HEK293T (cell line): Measurements from ENCODE around the gene BTNL8.

Experiments used
- ARNT ChIP-seq: fragments of 450-650 bp; IDR thresholded peaks from 2 replicates; pipeline ENCODE4 v1.6.1; 2017; ENCODE audit warnings: mild to moderate bottlenecking
- BHLHE40 ChIP-seq: fragments of 450-650 bp; IDR thresholded peaks from 2 replicates; pipeline ENCODE4 v1.6.1; 2016; ENCODE audit warnings: mild to moderate bottlenecking, moderate library complexity, borderline replicate concordance
- CTBP1 ChIP-seq: fragments of 450-650 bp; IDR thresholded peaks from 2 replicates; pipeline ENCODE4 v1.6.1; 2016; ENCODE audit warnings: borderline replicate concordance
- ELF4 ChIP-seq: fragments of 450-650 bp; IDR thresholded peaks from 2 replicates; pipeline ENCODE4 v1.6.1; 2017; ENCODE audit warnings: antibody characterized with exemption
- FOXA1 ChIP-seq: fragments of 450-650 bp; IDR thresholded peaks from 2 replicates; pipeline ENCODE4 v1.6.1; 2016; ENCODE audit warnings: mild to moderate bottlenecking
- FOXK2 ChIP-seq: fragments of 450-650 bp; IDR thresholded peaks from 2 replicates; pipeline ENCODE4 v1.6.1; 2016; ENCODE audit warnings: mild to moderate bottlenecking
- L3MBTL2 ChIP-seq: fragments of 450-650 bp; conservative IDR thresholded peaks from 2 replicates; pipeline ENCODE4 v1.6.1; 2016; ENCODE audit warnings: mild to moderate bottlenecking
- LEF1 ChIP-seq: fragments of 450-650 bp; IDR thresholded peaks from 2 replicates; pipeline ENCODE4 v1.6.1; 2017; ENCODE audit warnings: mild to moderate bottlenecking, borderline replicate concordance
- SP1 ChIP-seq: fragments of 450-650 bp; IDR thresholded peaks from 2 replicates; pipeline ENCODE4 v1.6.1; 2017
- SUZ12 ChIP-seq: fragments of 450-650 bp; IDR thresholded peaks from 2 replicates; pipeline ENCODE4 v1.6.1; 2016; ENCODE audit warnings: mild to moderate bottlenecking
- TARDBP ChIP-seq: fragments of 450-650 bp; IDR thresholded peaks from 2 replicates; pipeline ENCODE4 v1.6.1; 2016
- ZNF384 ChIP-seq: fragments of 450-650 bp; IDR thresholded peaks from 2 replicates; pipeline ENCODE4 v1.6.1; 2016

DNA sequence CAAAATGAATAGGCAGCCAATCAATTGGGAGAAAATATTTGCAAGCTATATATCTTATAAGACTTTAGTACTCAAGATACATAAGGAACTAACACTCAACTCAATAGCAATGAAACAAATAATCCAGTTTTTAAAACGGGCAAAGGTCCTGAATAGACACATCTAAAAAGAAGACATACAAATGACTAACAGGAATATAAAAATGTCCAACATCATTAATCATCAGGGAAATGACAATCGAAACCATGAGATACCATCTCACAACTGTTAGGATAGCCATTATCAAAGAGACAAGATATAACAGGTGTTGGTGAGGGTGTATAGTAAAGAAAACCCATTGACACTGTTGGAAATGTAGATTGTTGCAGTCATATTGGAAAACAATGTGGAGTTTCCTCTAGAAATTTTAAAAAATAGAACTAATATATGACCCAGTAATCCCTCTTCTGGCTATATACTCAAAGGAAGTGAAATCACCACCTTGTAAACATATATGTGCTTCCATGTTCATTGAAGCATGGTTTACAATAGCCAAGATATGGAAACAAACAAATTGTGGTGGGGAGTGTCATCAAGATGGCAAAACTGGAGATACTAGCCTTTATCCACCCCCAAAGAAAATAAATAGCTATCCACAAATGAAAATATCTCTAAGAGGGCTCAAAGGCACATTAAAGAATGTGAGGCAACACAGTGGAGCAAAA is 75.8 kb downstream of the BTNL8 start:
- TF ChIP-seq ARNT (no peak), TARDBP (no peak), FOXK2 (no peak), SP1 (no peak), L3MBTL2 (no peak), ZNF384 (no peak), CTBP1 (no peak), ELF4 (no peak), BHLHE40 (no peak), LEF1 (no peak), FOXA1 (no peak), SUZ12 (no peak)
